ENCODE measurements around the gene RIN3. TPM values are rescaled to one million over a fixed set of nuclear protein-coding genes. Genes with fewer than 3 reads are reported as not detected.

RIN3 gene
- total RNA-seq, 1 experiment from 2014 or later: 2.6 TPM

GRCh38 chr14:92654239-92654901 is 140.8 kb downstream of the RIN3 start:
- in situ Hi-C loops (cut with HindIII; ENCODE audit: low pct_unique_long_range_greater_than_20kb, low sequenced_read_pairs): no loop called here
- DNase-seq (ENCODE audit: low read depth, low spot score): no peak

GRCh38 chr14:92655419-92656201 is 142.0 kb downstream of the RIN3 start:
- in situ Hi-C loops (cut with HindIII; ENCODE audit: low pct_unique_long_range_greater_than_20kb, low sequenced_read_pairs): no loop called here
- DNase-seq (ENCODE audit: low read depth, low spot score): no peak

GRCh38 chr14:92656306-92657081 is 142.9 kb downstream of the RIN3 start:
- in situ Hi-C loops (cut with HindIII; ENCODE audit: low pct_unique_long_range_greater_than_20kb, low sequenced_read_pairs): no loop called here
- peak; percentile 13 for DNase-seq (ENCODE audit: low read depth, low spot score)

- in situ Hi-C loops (cut with HindIII; ENCODE audit: low pct_unique_long_range_greater_than_20kb, low sequenced_read_pairs): no loop called here
- DNase-seq (ENCODE audit: low read depth, low spot score): no peak
Measured at GRCh38 chr14:92657457-92658142, 144.0 kb downstream of the RIN3 start.

- in situ Hi-C loops (cut with HindIII; ENCODE audit: low pct_unique_long_range_greater_than_20kb, low sequenced_read_pairs): no loop called here
- no peak for DNase-seq (ENCODE audit: low read depth, low spot score)
Measured at GRCh38 chr14:92658160-92658559, 144.6 kb downstream of the RIN3 start.

- in situ Hi-C loops (cut with HindIII; ENCODE audit: low pct_unique_long_range_greater_than_20kb, low sequenced_read_pairs): no loop called here
- no peak for DNase-seq (ENCODE audit: low read depth, low spot score)
Measured at GRCh38 chr14:92658684-92659083, 145.1 kb downstream of the RIN3 start.

- no peak for DNase-seq (ENCODE audit: low read depth, low spot score)
- in situ Hi-C loops (cut with HindIII; ENCODE audit: low pct_unique_long_range_greater_than_20kb, low sequenced_read_pairs): no loop called here
Measured at GRCh38 chr14:92659765-92660561, 146.4 kb downstream of the RIN3 start.

GRCh38 chr14:92660571-92660970 is 147.0 kb downstream of the RIN3 start:
- in situ Hi-C loops (cut with HindIII; ENCODE audit: low pct_unique_long_range_greater_than_20kb, low sequenced_read_pairs): no loop called here
- peak; percentile 68 for DNase-seq (ENCODE audit: low read depth, low spot score)

GRCh38 chr14:92663049-92663448 is 149.5 kb downstream of the RIN3 start:
- in situ Hi-C loops (cut with HindIII; ENCODE audit: low pct_unique_long_range_greater_than_20kb, low sequenced_read_pairs): no loop called here
- no peak for DNase-seq (ENCODE audit: low read depth, low spot score)

GRCh38 chr14:92665661-92666110 is 152.1 kb downstream of the RIN3 start:
- no peak for DNase-seq (ENCODE audit: low read depth, low spot score)
- in situ Hi-C loops (cut with HindIII; ENCODE audit: low pct_unique_long_range_greater_than_20kb, low sequenced_read_pairs): no loop called here

GRCh38 chr14:92666251-92666650 is 152.7 kb downstream of the RIN3 start:
- no peak for DNase-seq (ENCODE audit: low read depth, low spot score)

GRCh38 chr14:92668276-92668973 is 154.8 kb downstream of the RIN3 start:
- in situ Hi-C loops (cut with HindIII; ENCODE audit: low pct_unique_long_range_greater_than_20kb, low sequenced_read_pairs): no loop called here
- no peak for DNase-seq (ENCODE audit: low read depth, low spot score)

More at GRCh38 chr14:92666251-92666650, 152.7 kb downstream of the RIN3 start:
- in situ Hi-C loops (cut with HindIII; ENCODE audit: low pct_unique_long_range_greater_than_20kb, low sequenced_read_pairs): no loop called here

GRCh38 chr14:92670160-92670559 is 156.6 kb downstream of the RIN3 start:
- no peak for DNase-seq (ENCODE audit: low read depth, low spot score)
- in situ Hi-C loops (cut with HindIII; ENCODE audit: low pct_unique_long_range_greater_than_20kb, low sequenced_read_pairs): no loop called here

- in situ Hi-C loops (cut with HindIII; ENCODE audit: low pct_unique_long_range_greater_than_20kb, low sequenced_read_pairs): no loop called here
- no peak for DNase-seq (ENCODE audit: low read depth, low spot score)
Measured at GRCh38 chr14:92670643-92671366, 157.2 kb downstream of the RIN3 start.

- no peak for DNase-seq (ENCODE audit: low read depth, low spot score)
- in situ Hi-C loops (cut with HindIII; ENCODE audit: low pct_unique_long_range_greater_than_20kb, low sequenced_read_pairs): no loop called here
Measured at GRCh38 chr14:92673601-92674150, 160.1 kb downstream of the RIN3 start.

- in situ Hi-C loops (cut with HindIII; ENCODE audit: low pct_unique_long_range_greater_than_20kb, low sequenced_read_pairs): no loop called here
- DNase-seq (ENCODE audit: low read depth, low spot score): no peak
Measured at GRCh38 chr14:92675421-92675820, 161.8 kb downstream of the RIN3 start.
